Naive thymus-derived CD4-positive, alpha-beta T cell (primary cell): ENCODE measurements around the gene ASB17. TPM values are rescaled to one million over a fixed set of nuclear protein-coding genes. Genes with fewer than 3 reads are reported as not detected.

ENCODE experiments used
- polyA plus RNA-seq, 2 donors: library from polyadenylated mRNA; unstranded; fragments of 300-500 nt; fragmentation: Illumina TruSeq; gene quantifications; one replicate each; pipeline ENCODE4 v1.2.3, GENCODE V29; 2021
- total RNA-seq, 6 experiments: library from RNA in 5 of 6; stranded (reverse) in 5 of 6; gene quantifications; 1 replicate in 5 of 6; 2 replicates in 1 of 6; pipeline ENCODE4 v1.2.3 and lab custom pipeline; 2021 to 2026

Gene ASB17
- total and polyA plus RNA-seq, 7 experiments from 2014 or later, result not detected

Other genes starting within 250 kb of the ASB17 start
- 10 to 100 TPM; 11.1 to 36.4 (median 32.9) TPM for gene ACADM, start 207.7 kb downstream of the ASB17 start, total RNA-seq
- gene ACADM, start 207.7 kb downstream of the ASB17 start, polyA plus RNA-seq, result 10 to 100 TPM; 54.5 to 67.0 TPM
- gene RABGGTB, start 146.1 kb downstream of the ASB17 start, total RNA-seq, result 100 to 1,000 TPM in 3 of 5 experiments, 10 to 100 TPM in 2; 89.7 to 140 (median 101) TPM
- gene RABGGTB, start 146.1 kb downstream of the ASB17 start, polyA plus RNA-seq, result 10 to 100 TPM; 10.1 to 12.1 TPM
- 1 to 10 TPM in 1 of 5 experiments, under 1 TPM in 4; 0.42 to 1.1 (median 0.49) TPM for gene MSH4, start 135.5 kb downstream of the ASB17 start, total RNA-seq
- not detected for gene MSH4, start 135.5 kb downstream of the ASB17 start, polyA plus RNA-seq
- gene ST6GALNAC3, start 142.3 kb upstream of the ASB17 start, total RNA-seq, result 1 to 10 TPM in 4 of 5 experiments, not detected in 1; 1.9 to 4.8 (median 3.6) TPM
- under 1 TPM; 0.17 to 0.30 TPM for gene ST6GALNAC3, start 142.3 kb upstream of the ASB17 start, polyA plus RNA-seq